Inferior parietal cortex (tissue), 1 donor: ENCODE data around the gene SIMC1.

Experiments used
- DNase-seq: peaks from one replicate; pipeline ENCODE4 v3.0.0-alpha.2; 2016; ENCODE audit errors: extremely low spot score

Gene SIMC1

GRCh38 chr5:176361437-176362232 is 123.4 kb downstream of the SIMC1 start, which contains the start of gene KIAA1191:
Gene KIAA1191 (minus strand): TSS chr5:176361764. CDS start chr5:176359508, 2,256 bp downstream.
- DNase-seq: peak; percentile 90

GRCh38 chr5:176362233-176362490 is 123.9 kb downstream of the SIMC1 start:
- DNase-seq: no peak

DNA sequence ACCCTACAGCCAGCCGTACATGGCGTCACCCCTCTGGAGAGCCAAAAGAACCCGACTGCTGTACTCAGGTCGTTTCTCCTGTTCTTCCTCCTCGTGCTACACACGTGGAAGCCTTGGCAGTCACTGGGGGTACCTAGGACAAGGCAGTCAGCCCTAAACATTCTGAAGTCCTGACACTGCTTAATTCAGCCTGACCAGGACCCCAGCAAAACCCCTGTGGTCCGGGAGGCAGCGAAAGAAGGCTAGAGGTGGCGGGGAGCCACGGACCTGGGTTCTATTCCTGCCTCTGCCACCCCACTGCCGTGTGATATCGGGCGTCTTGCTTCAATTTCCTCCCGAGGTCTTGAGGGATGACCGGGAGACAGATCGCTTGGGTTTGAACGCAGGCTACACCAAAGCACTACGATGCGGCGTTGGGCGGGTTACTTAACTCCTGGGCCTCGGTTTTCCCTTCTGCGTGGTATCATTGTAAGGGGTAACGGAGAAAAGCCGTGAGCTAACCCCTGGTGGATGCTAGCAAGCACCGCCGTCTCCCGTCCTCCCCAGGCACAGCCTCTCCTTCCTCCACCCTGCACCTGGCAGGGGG is 126.6 kb downstream of the SIMC1 start:
- DNase-seq: peak; percentile 23

- DNase-seq: peak; percentile 17
Measured at GRCh38 chr5:176365351-176366231, 127.4 kb downstream of the SIMC1 start, which contains the start of gene ARL10. Gene ARL10 (plus strand): TSS chr5:176365487. CDS start chr5:176365564, 77 bp downstream.

- no peak for DNase-seq
Measured at GRCh38 chr5:176366232-176366894, 128.1 kb downstream of the SIMC1 start.

DNA sequence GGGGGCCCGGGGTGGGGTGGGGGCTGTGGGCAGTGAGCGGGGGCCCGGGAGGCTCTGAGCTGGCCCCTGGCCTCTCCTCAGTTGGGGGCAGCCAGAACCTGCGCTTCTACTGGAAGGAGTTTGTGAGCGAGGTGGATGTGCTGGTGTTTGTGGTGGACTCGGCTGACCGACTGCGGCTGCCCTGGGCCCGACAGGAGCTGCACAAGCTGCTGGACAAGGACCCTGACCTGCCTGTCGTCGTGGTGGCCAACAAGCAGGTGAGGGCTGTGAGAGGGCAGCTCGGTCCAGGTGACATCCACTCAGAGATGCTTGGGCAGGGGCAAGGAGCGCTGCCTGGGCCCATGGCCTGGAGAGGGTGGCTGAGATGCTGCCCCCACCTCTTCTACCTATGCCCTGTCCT is 130.5 kb downstream of the SIMC1 start:
- no peak for DNase-seq

GRCh38 chr5:176369934-176370711 is 131.9 kb downstream of the SIMC1 start:
- no peak for DNase-seq

DNA sequence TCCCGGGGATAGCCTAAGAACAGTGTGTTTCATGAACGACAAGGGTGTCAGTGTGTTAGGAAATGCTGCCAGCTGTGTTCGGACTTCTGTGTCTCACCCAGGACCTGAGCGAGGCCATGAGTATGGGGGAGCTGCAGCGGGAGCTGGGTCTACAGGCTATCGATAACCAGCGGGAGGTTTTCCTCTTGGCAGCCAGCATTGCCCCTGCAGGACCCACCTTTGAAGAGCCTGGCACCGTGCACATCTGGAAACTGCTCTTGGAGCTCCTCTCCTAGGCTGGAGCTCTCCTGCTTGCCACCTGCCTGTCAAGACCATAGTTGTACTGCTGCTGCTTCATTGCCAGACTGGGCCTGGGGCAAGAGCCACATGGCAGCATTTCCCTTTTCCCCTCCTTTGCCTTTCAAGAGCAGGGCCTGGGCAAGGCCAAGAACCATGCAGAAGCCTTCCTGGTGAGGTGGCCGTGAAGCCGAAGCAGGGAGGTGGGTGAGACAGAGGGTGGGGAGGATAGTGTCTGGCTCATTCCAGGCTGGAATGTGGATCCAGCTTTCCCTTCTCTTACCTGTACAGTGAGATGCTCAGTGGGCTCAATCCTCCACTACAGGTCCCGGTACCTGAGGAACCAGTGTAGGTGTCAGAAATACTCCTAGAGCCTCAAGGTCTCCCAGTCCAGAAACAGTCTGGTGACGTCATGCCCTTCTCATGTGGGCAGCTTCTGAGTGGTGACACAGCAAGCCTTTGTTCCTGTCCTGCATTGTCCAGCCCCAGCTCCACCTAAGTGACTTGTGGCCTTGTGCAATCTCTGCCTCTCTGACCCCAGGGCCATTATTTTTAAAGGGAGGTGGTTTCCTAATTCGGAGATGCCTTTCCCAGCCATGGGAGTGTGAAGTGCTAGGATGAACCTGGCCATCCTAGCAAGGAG is 133.7 kb downstream of the SIMC1 start:
- no peak for DNase-seq

DNA sequence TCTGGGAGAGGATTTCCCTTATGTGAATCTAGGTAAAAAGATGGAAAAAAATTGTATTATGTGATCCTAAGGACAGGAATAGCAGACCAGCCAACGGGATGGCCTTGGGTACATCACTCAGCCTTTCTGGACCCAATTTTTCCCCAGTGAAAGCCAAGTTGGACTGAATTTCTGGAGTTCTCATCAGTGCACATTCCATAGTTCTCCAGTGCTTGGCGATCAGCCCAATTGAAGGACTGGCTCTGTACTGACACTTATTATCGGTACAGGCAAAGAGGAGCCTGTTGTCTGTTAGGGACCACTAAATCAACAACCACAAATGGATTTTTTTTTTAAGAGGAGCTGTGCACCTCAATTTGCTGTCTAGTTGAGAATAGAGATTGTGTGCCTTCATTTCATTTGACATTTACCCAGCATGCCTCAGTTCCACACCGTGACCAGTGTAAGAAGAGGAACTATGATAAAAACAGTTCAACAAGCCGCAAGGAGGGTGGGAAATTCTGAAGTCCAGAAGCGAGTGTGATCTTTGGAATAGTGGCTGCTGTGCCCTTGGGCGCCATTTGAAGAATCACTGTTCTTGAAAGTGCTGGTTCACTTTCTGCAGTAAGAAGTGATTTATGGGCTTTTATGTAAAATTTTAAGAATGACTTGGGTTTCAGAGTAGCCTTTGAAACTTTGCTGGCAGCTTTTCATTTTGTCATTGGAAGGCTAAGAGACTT is 135.0 kb downstream of the SIMC1 start:
- DNase-seq: no peak

DNA sequence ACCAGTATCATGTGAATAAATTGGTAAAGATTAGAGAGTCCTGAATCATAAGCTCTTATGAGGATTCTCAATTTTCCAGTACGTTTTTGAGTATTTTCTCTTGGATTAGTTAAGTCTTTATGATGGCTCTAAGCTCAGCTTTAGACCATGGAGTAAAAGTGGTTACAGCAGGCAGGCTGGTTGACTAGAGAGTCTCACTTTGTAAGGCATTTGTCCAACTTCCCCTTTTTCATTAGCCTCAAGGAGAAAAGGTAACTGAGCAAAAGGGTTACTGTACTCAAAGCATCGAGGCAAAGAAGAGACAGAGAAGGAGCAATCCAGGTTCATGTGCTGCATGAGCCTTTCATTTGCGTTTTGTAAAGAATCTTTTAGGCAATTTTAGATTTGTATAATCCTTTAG is 141.7 kb downstream of the SIMC1 start:
- DNase-seq: no peak

GRCh38 chr5:176381423-176381822 is 143.2 kb downstream of the SIMC1 start:
- no peak for DNase-seq

DNA sequence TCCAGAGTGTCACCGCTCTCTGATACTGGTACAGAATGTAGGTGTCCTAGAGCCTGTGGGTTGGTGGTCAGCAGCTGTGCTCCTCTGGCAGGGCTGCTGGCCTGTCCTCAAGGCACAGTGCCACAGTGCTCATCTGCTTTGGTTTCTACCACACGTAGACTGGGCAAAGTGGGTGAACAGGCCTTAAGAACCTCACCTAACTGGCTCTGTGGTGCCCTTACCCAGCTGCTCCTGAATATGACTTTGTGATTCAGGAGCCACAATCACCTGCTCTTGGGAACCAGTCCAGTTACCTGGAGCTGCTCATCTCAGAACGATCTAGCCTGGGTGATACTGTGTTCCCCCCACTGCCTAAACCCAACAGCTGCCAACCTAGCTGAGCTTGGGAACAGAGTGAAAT is 143.8 kb downstream of the SIMC1 start:
- DNase-seq: no peak

- DNase-seq: no peak
Measured at GRCh38 chr5:176382721-176383120, 144.5 kb downstream of the SIMC1 start.

DNA sequence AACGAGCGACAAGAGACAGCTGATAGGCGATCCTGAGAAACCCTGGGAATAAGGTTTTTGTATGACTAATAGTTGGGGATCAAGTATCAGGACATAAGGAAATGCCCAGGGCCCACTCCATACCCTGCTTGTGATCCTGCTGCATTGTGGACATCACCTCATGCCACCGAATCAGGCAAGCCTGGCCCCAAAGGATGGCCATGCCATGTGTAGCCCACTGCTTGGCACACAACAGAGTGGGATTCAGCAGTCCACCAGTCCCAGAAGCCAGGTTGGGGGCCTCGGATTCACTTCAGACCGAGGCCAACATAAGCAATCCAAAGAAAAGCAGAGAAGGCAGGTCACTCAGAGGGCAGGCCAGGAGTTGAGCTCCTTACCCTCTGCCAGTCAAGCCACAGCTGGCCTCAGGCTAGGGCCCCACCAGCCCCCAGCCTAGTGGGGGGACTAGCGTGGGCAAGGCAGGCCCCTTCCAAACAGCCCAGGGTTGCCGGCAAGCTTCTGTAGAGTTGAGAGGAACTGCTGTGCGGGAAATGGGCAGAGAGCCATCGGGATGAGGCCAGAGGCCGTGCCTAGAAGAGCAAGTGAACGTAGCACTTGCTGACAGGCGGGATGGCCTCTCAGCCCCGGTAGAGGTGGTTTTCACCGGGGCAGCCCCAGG is 145.2 kb downstream of the SIMC1 start:
- no peak for DNase-seq

GRCh38 chr5:176383961-176384360 is 145.7 kb downstream of the SIMC1 start:
- DNase-seq: no peak

DNA sequence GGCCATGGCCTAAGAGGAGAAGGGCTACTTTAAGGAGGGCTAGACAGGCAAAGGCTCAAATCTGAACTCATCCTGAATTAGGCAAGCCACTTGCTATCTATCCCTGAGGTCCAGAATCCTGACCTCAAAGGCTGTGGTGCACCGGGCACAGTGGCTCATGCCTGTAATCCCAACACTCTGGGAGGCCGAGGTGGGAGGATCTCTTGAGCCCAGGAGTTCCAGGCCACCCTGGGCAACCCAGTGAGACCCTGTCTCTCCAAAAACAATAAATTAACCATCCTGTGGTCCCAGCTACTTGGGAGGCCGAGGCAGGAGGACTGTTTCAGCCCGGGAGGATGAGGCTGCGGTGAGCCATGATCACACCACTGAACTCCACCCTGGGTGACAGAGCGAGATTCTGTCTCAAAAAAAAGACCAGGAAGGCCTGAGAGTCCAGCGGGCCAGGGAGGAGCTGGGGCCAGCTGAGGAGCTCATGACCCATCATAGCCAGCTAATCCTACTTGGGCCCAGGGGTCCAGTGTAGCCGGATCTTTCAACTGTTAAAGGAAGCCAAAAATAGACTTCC is 146.2 kb downstream of the SIMC1 start:
- DNase-seq: no peak

GRCh38 chr5:176384991-176385390 is 146.8 kb downstream of the SIMC1 start:
- DNase-seq: no peak

GRCh38 chr5:176386491-176386890 is 148.3 kb downstream of the SIMC1 start:
- no peak for DNase-seq
